Measurements from ENCODE around the gene TMEM38A.

Gene TMEM38A

GRCh38 chr19:16621165-16621800, 39.7 kb upstream of the TMEM38A start:
- no peak for TF ChIP-seq SIN3A (IDR thresholded peaks at IDR 0.05; ENCODE audit: borderline replicate concordance, insufficient read depth, low read length)
- no peak for TF ChIP-seq POLR2AphosphoS5 (IDR thresholded peaks at IDR 0.05; ENCODE audit: low read depth, low read length)
- no peak for TF ChIP-seq TAF1 (IDR thresholded peaks at IDR 0.05; ENCODE audit: borderline replicate concordance, insufficient read depth, low read length)
- no peak for TF ChIP-seq REST (IDR thresholded peaks at IDR 0.05; ENCODE audit: insufficient read depth in 1 of 2, low read depth in 2 of 2, low read length in 2 of 2)

GRCh38 chr19:16623066-16623465, 37.9 kb upstream of the TMEM38A start:
- TF ChIP-seq FOXP2 (optimal IDR thresholded peaks at IDR 0.05; ENCODE audit: borderline replicate concordance, extremely low read depth, extremely low read length, insufficient read depth) (no peak), TAF1 (IDR thresholded peaks at IDR 0.05; ENCODE audit: borderline replicate concordance, insufficient read depth, low read length) (no peak), REST (IDR thresholded peaks at IDR 0.05; ENCODE audit: insufficient read depth in 1 of 2, low read depth in 2 of 2, low read length in 2 of 2) (no peak), POLR2AphosphoS5 (IDR thresholded peaks at IDR 0.05; ENCODE audit: low read depth, low read length) (no peak), SIN3A (IDR thresholded peaks at IDR 0.05; ENCODE audit: borderline replicate concordance, insufficient read depth, low read length) (no peak)

- TF ChIP-seq TAF1 (IDR thresholded peaks at IDR 0.05; ENCODE audit: borderline replicate concordance, insufficient read depth, low read length), result no peak
Measured at GRCh38 chr19:16623576-16623975, 37.4 kb upstream of the TMEM38A start.

- TF ChIP-seq POLR2AphosphoS5 (IDR thresholded peaks at IDR 0.05; ENCODE audit: low read depth, low read length) (no peak), REST (IDR thresholded peaks at IDR 0.05; ENCODE audit: insufficient read depth in 1 of 2, low read depth in 2 of 2, low read length in 2 of 2) (no peak), TAF1 (IDR thresholded peaks at IDR 0.05; ENCODE audit: borderline replicate concordance, insufficient read depth, low read length) (no peak), FOXP2 (optimal IDR thresholded peaks at IDR 0.05; ENCODE audit: borderline replicate concordance, extremely low read depth, extremely low read length, insufficient read depth) (no peak), SIN3A (IDR thresholded peaks at IDR 0.05; ENCODE audit: borderline replicate concordance, insufficient read depth, low read length) (no peak)
Measured at GRCh38 chr19:16624236-16624635, 36.7 kb upstream of the TMEM38A start.

GRCh38 chr19:16625163-16625958, 35.6 kb upstream of the TMEM38A start:
- no peak for TF ChIP-seq POLR2AphosphoS5 (IDR thresholded peaks at IDR 0.05; ENCODE audit: low read depth, low read length)
- TF ChIP-seq REST (IDR thresholded peaks at IDR 0.05; ENCODE audit: insufficient read depth in 1 of 2, low read depth in 2 of 2, low read length in 2 of 2), result no peak
- no peak for TF ChIP-seq FOXP2 (optimal IDR thresholded peaks at IDR 0.05; ENCODE audit: borderline replicate concordance, extremely low read depth, extremely low read length, insufficient read depth)
- TF ChIP-seq SIN3A (IDR thresholded peaks at IDR 0.05; ENCODE audit: borderline replicate concordance, insufficient read depth, low read length), result no peak
- no peak for TF ChIP-seq TAF1 (IDR thresholded peaks at IDR 0.05; ENCODE audit: borderline replicate concordance, insufficient read depth, low read length)

All from PFSK-1 (cell line).